CD8-positive, alpha-beta memory T cell (primary cell): Measurements from ENCODE around the gene SLC24A3. TPM values are rescaled to one million over a fixed set of nuclear protein-coding genes. Genes with fewer than 3 reads are reported as not detected.
A peak's percentile ranks its signal among the peaks of the same experiment; 100 is the strongest.
"Not testable (repeated sequence)": the region's sequence is repeated elsewhere in the genome, so short reads cannot be mapped to it uniquely, and the experiment has no call there.

Experiments used
- CTCF ChIA-PET: fragments of 350-600 bp; sonication (Branson Sonifier 250); formaldehyde crosslinking; loops from one replicate; lab custom pipeline; 2021; ENCODE audit warnings: antibody characterized with exemption; lab: Charles Lee
- POLR2A ChIA-PET: fragments of 350-600 bp; sonication (Branson Sonifier 250); formaldehyde crosslinking; loops from one replicate; lab custom pipeline; 2021; ENCODE audit warnings: antibody characterized with exemption; lab: Charles Lee
- DNase-seq, 5 donors: peaks; one replicate each; pipeline versions ENCODE4 v3.0.0 to v3.0.0-alpha.2; 2020 to 2022; ENCODE audit warnings: mixed read lengths in 1 of 5
- H3K27ac ChIP-seq: one replicate; pipeline ENCODE4 v1.7.0; 2013; ENCODE audit warnings: low read depth, mild to moderate bottlenecking, low read length, moderate library complexity
- H3K27me3 ChIP-seq: 2 replicates; pipeline ENCODE4 v1.7.0; 2013; ENCODE audit warnings: low read length, mild to moderate bottlenecking; ENCODE audit not compliant: insufficient read depth, poor library complexity, severe bottlenecking
- H3K36me3 ChIP-seq: 2 replicates; pipeline ENCODE4 v1.7.0; 2013; ENCODE audit warnings: mild to moderate bottlenecking, low read length, moderate library complexity; ENCODE audit not compliant: insufficient read depth
- H3K4me1 ChIP-seq: 2 replicates; pipeline ENCODE4 v1.7.0; 2013; ENCODE audit warnings: mild to moderate bottlenecking, low read length, moderate library complexity; ENCODE audit not compliant: insufficient read depth
- H3K4me3 ChIP-seq: 2 replicates; pipeline ENCODE4 v1.7.0; 2013; ENCODE audit warnings: mild to moderate bottlenecking, low read length
- H3K9me3 ChIP-seq: 2 replicates; pipeline ENCODE4 v1.7.0; 2013; ENCODE audit warnings: mild to moderate bottlenecking, low read length
- H3K27ac Mint-ChIP-seq, 8 donors: one replicate each; pipeline ENCODE4 v1.8.0; 2020 to 2021; ENCODE audit warnings: mixed read lengths in 8 of 8, mild to moderate bottlenecking in 6 of 8, inconsistent platforms in 3 of 8, moderate library complexity in 3 of 8
- H3K27me3 Mint-ChIP-seq, 2 donors: one replicate each; pipeline ENCODE4 v1.8.0; 2020 to 2021; ENCODE audit warnings: mixed read lengths in 2 of 2, mild to moderate bottlenecking in 1 of 2, moderate library complexity in 1 of 2
- H3K36me3 Mint-ChIP-seq, 3 donors: one replicate each; pipeline ENCODE4 v1.8.0; 2020 to 2021; ENCODE audit warnings: mixed read lengths in 3 of 3, inconsistent platforms in 1 of 3, mild to moderate bottlenecking in 1 of 3
- H3K4me1 Mint-ChIP-seq, 3 donors: one replicate each; pipeline ENCODE4 v1.8.0; 2020 to 2021; ENCODE audit warnings: mixed read lengths in 3 of 3, inconsistent platforms in 1 of 3, mild to moderate bottlenecking in 1 of 3
- H3K4me3 Mint-ChIP-seq, 7 donors: one replicate each; pipeline ENCODE4 v1.8.0; 2020 to 2021; ENCODE audit warnings: mixed read lengths in 7 of 7, mild to moderate bottlenecking in 6 of 7, moderate library complexity in 4 of 7, inconsistent platforms in 2 of 7
- H3K9me3 Mint-ChIP-seq, 5 donors: one replicate each; pipeline ENCODE4 v1.8.0; 2020 to 2022; ENCODE audit warnings: mixed read lengths in 5 of 5, mild to moderate bottlenecking in 3 of 5, moderate library complexity in 2 of 5, inconsistent platforms in 1 of 5
- polyA plus RNA-seq: library from polyadenylated mRNA; unstranded; fragments of 300-500 nt; fragmentation: Illumina TruSeq; gene quantifications from one replicate; pipeline ENCODE4 v1.2.3, GENCODE V29; 2021
- total RNA-seq, 2 experiments: library from RNA; stranded (reverse); gene quantifications; one replicate each; pipeline ENCODE4 v1.2.3, GENCODE V29; 2021

Gene SLC24A3
- total and polyA plus RNA-seq, 3 experiments from 2014 or later, result not detected

DNA sequence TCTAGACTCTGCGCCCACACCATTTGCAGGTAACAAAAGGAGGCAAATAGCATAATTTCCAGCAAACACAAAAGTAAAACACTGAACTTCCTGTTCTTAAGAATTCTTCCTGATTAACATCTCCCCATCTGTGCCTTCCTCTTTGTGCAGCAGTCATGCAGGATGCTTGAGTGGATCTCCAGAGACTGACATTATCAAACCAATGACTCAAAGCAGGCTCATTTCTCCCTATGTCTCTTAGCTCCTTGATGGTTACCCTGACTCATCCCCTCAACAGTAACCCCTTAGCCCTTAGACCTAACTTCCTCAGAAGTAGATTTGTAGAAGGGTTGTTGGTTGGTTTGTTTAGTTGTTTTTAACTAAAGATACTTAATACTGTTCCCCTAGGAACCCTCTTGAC is 408.6 kb downstream of the SLC24A3 start:
- POLR2A ChIA-PET, result no interaction called here
- no peaks in the 10 kb centered on the region for H3K4me1 Mint-ChIP-seq

DNA sequence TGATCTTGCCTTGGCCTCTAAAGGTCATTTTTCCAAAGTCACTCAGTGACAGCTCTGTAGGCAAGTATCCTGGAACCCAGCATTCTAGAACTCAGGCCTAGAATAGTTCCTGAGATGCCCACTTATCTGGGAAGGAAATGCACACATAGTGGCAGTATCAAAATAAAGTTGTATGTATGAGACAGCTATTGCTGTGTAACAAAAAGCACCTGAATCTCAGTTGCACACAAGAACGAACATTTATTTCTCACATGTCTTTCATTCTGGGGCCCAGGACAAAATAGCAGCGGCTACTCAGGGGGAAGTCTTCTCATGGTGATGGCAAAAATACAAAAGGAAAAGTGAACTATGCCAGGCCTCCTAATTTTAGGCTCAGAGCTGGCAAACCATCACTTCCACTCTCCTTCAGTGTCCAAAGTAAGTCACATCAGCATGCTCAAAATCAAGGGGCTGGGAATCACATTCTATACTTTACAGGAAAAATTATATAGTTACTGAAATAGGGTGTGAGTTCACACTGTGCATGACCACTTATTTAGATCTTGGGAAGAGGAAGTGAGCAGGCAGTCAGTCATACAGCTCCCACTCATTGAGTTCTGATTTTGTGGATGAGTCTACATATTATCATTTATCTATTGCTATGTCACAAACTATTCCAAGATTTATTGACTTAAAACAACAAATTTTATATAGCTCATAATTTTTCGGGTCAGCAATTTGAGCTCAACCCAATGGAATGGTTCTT is 412.0 kb downstream of the SLC24A3 start:
- Mint-ChIP-seq H3K27ac (no peak overlapping the region), H3K9me3 (peaks cover 0 to 5% (median 2%) of the 10 kb centered on the region in 5 donors), H3K4me1 (no peaks in the 10 kb centered on the region), H3K27me3 (peaks cover 4 to 15% of the 10 kb centered on the region in 2 donors), H3K36me3 (no peaks in the 10 kb centered on the region), H3K4me3 (no peak overlapping the region)
- H3K4me1 ChIP-seq, result no peaks in the 10 kb centered on the region
- H3K27ac ChIP-seq, result no peak overlapping the region
- no peaks in the 10 kb centered on the region for H3K36me3 ChIP-seq
- H3K27me3 ChIP-seq, result no peaks in the 10 kb centered on the region
- no peaks in the 10 kb centered on the region for H3K9me3 ChIP-seq
- DNase-seq, result no peak
- POLR2A ChIA-PET, result no interaction called here
- H3K4me3 ChIP-seq, result no peak overlapping the region
- CTCF ChIA-PET, result no interaction called here

More for the DNA sequence above, 408.6 kb downstream of the SLC24A3 start:
- no peak overlapping the region for H3K4me3 ChIP-seq
- DNase-seq, result no peak
- H3K9me3 ChIP-seq, result no peaks in the 10 kb centered on the region
- H3K36me3 ChIP-seq, result no peaks in the 10 kb centered on the region
- no peak overlapping the region for H3K4me3 Mint-ChIP-seq
- H3K27me3 ChIP-seq, result no peaks in the 10 kb centered on the region
- H3K9me3 Mint-ChIP-seq, result peaks cover 0 to 5% (median 0%) of the 10 kb centered on the region in 5 donors
- no peak overlapping the region for H3K27ac Mint-ChIP-seq
- no peaks in the 10 kb centered on the region for H3K4me1 ChIP-seq
- peaks cover 9 to 12% of the 10 kb centered on the region in 2 donors for H3K27me3 Mint-ChIP-seq
- H3K36me3 Mint-ChIP-seq, result no peaks in the 10 kb centered on the region
- CTCF ChIA-PET, result no interaction called here
- H3K27ac ChIP-seq, result no peak overlapping the region

DNA sequence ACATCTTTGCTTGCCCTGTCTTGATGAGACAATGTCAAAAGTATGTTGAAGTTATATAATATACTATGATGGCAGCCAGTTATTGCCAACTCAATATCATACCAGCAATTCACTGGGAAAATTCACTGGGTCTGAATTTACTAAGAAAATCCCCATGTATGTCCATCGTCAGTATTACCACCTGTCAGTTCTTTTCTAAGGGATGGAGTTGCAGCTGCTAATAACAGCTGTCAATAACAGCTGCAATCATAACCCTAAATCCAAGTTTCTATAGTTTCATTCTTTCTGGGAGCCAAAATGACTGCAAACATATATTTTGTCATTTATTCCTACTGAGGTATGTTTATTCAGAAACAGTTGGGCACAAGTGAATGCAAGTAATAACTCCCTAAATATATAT is 413.0 kb downstream of the SLC24A3 start:
- Histone ChIP-seq H3K27ac (no peak overlapping the region), H3K4me3 (no peak overlapping the region), H3K36me3 (no peaks in the 10 kb centered on the region), H3K27me3 (no peaks in the 10 kb centered on the region), H3K9me3 (no peaks in the 10 kb centered on the region), H3K4me1 (no peaks in the 10 kb centered on the region)
- peaks cover 2 to 15% of the 10 kb centered on the region in 2 donors for H3K27me3 Mint-ChIP-seq
- H3K27ac Mint-ChIP-seq, result no peak overlapping the region
- peaks cover 0 to 5% (median 2%) of the 10 kb centered on the region in 5 donors for H3K9me3 Mint-ChIP-seq
- H3K4me3 Mint-ChIP-seq, result no peak overlapping the region
- H3K4me1 Mint-ChIP-seq, result no peaks in the 10 kb centered on the region
- no peak for DNase-seq
- H3K36me3 Mint-ChIP-seq, result no peaks in the 10 kb centered on the region
- ChIA-PET CTCF (no interaction called here), POLR2A (no interaction called here)

DNA sequence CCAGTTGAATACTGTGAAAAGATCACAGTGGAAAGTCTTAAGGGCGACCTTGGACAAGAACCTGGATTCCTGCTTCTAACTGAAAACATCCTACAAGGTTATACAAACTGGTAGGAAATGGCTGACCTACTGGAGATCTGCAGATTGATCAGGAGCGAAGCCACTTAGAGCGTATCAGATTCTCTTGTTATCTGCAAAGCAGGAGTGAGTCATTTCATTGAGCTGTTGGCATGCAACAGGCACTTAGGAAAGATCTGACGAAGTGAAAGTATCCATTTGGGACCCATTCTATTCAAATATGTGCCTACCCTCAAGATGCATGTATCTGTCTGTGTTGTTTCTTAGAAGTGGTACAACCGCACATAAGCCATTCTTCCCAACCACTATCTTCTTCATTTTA is 414.5 kb downstream of the SLC24A3 start:
- POLR2A ChIA-PET, result no interaction called here
- Mint-ChIP-seq H3K36me3 (no peaks in the 10 kb centered on the region), H3K27me3 (peaks cover 2 to 12% of the 10 kb centered on the region in 2 donors), H3K27ac (no peak overlapping the region), H3K4me3 (no peak overlapping the region), H3K9me3 (peaks cover 0 to 5% (median 2%) of the 10 kb centered on the region in 5 donors), H3K4me1 (no peaks in the 10 kb centered on the region)
- Histone ChIP-seq H3K27ac (no peak overlapping the region), H3K4me3 (no peak overlapping the region), H3K36me3 (no peaks in the 10 kb centered on the region), H3K9me3 (no peaks in the 10 kb centered on the region), H3K4me1 (no peaks in the 10 kb centered on the region), H3K27me3 (no peaks in the 10 kb centered on the region)
- CTCF ChIA-PET, result no interaction called here
- no peak for DNase-seq

DNA sequence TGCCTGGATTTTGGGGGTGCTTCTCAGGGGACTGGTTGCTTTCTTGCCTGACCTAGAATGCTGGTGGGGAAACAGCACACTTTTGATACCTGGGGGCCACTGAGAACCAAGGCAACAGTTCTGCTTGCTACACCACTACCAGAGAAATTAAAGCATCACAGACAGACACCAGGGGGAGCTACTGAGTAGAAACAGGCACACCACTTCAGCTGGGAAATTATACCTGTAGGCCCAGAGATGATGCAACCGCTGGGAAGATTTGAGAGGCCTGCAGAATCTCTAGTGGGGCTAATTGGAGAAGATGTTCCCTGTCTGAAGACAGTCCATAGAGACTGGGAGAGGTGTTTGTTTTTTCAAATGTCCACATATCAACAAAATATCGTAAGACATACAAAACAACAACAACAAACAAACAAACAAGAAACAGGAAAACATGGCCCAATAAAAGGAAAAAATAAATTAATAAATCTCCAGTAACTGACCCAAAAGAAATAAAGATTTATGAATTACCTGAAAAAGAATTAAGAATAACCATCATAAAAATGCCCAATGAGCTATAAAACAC is 416.2 kb downstream of the SLC24A3 start:
- Histone ChIP-seq H3K9me3 (no peaks in the 10 kb centered on the region), H3K27me3 (no peaks in the 10 kb centered on the region), H3K36me3 (no peaks in the 10 kb centered on the region), H3K4me1 (no peaks in the 10 kb centered on the region), H3K27ac (no peak overlapping the region), H3K4me3 (no peak overlapping the region)
- no peak overlapping the region for H3K27ac Mint-ChIP-seq
- peaks cover 0 to 5% (median 2%) of the 10 kb centered on the region in 5 donors for H3K9me3 Mint-ChIP-seq
- peak in 1 of 5 donors; percentile 6 for DNase-seq
- no peaks in the 10 kb centered on the region for H3K36me3 Mint-ChIP-seq
- no peaks in the 10 kb centered on the region for H3K4me1 Mint-ChIP-seq
- H3K4me3 Mint-ChIP-seq, result no peak overlapping the region
- POLR2A ChIA-PET, result no interaction called here
- CTCF ChIA-PET, result interaction anchor here (1.0 kb wide), 1 partner anchor 10 kb away, joined by 3 read pairs; no protein-coding TSS in a partner anchor
- H3K27me3 Mint-ChIP-seq, result peaks cover 2 to 11% of the 10 kb centered on the region in 2 donors

DNA sequence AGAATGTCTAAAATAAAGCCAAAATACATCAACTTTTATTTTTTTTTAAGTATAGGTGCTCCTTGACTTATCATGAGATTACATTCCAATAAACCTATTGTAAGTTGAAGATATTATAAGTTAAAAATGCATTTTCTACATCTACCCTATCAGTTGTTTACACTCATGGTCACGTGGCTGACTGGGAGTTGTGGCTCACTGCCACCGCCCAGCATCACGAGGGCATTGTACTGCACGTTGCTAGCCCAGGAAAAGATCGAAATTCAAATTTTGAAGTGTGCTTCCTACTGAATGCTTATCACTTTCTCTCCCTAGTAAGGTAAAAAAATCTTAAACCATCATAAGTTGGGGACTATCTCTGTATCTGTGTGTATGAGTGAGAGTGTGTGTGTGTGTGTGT is 419.0 kb downstream of the SLC24A3 start:
- Histone ChIP-seq H3K4me1 (no peaks in the 10 kb centered on the region), H3K9me3 (no peaks in the 10 kb centered on the region), H3K27me3 (no peaks in the 10 kb centered on the region), H3K27ac (no peak overlapping the region), H3K36me3 (no peaks in the 10 kb centered on the region), H3K4me3 (no peak overlapping the region)
- no peak for DNase-seq
- peaks cover 1 to 11% of the 10 kb centered on the region in 2 donors for H3K27me3 Mint-ChIP-seq
- no peaks in the 10 kb centered on the region for H3K36me3 Mint-ChIP-seq
- H3K27ac Mint-ChIP-seq, result peak overlapping the region in 1 of 8 donors; percentile 60
- no peak overlapping the region for H3K4me3 Mint-ChIP-seq
- no peaks in the 10 kb centered on the region for H3K4me1 Mint-ChIP-seq
- peaks cover 0 to 2% (median 0%) of the 10 kb centered on the region in 5 donors for H3K9me3 Mint-ChIP-seq
- POLR2A ChIA-PET, result no interaction called here
- CTCF ChIA-PET, result no interaction called here

DNA sequence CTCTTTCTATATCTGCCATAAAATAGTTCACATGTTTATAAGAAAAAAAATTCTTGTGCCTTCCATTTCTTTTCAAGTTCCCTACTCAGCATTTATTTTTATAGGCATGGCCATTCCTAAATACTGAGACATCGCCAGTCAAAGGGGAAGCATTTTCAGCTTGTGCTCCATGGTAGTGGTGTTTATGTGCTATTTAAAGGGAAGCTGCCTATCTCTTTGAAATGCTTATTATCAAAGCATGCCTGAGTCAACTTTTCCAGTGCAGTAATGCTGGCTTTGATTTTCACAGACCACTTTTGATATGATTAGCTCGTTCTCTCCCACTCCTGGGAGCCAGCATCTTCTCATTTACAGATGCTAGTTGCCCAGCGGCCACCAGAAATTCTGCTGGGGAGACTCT is 421.5 kb downstream of the SLC24A3 start:
- Mint-ChIP-seq H3K4me1 (no peaks in the 10 kb centered on the region), H3K4me3 (no peak overlapping the region), H3K9me3 (peaks cover 0 to 2% (median 0%) of the 10 kb centered on the region in 5 donors), H3K36me3 (no peaks in the 10 kb centered on the region), H3K27ac (no peak overlapping the region), H3K27me3 (peaks cover 0 to 1% of the 10 kb centered on the region in 2 donors)
- no peak overlapping the region for H3K4me3 ChIP-seq
- ChIA-PET POLR2A (no interaction called here), CTCF (no interaction called here)
- no peaks in the 10 kb centered on the region for H3K9me3 ChIP-seq
- H3K27me3 ChIP-seq, result no peaks in the 10 kb centered on the region
- no peak overlapping the region for H3K27ac ChIP-seq
- DNase-seq, result no peak
- no peaks in the 10 kb centered on the region for H3K36me3 ChIP-seq
- no peaks in the 10 kb centered on the region for H3K4me1 ChIP-seq

DNA sequence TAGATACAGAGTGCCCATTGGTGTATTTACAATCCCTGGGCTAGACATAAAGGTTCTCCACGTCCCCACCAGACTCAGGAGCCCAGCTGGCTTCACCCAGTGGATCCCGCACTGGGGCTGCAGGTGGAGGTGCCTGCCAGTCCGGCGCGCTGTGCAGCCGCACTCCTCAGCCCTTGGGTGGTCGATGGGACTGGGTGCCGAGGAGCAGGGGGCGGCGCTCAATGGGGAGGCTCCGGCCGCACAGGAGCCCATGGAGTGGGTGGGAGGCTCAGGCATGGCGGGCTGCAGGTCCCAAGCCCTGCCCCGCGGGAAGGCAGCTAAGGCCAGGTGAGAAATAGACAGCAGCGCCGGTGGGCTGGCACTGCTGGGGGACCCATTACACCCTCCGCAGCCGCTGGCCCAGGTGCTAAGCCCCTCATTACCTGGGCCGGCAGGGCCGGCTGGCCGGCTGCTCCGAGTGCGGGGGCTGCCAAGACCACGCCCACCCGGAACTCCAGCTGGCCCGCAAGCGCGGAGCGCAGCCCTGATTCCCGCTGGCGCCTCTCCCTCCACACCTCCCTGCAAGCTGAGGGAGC is 427.1 kb downstream of the SLC24A3 start:
- POLR2A ChIA-PET, H3K27me3 ChIP-seq, H3K27me3 Mint-ChIP-seq, H3K9me3 ChIP-seq, H3K27ac Mint-ChIP-seq, CTCF ChIA-PET, H3K4me1 Mint-ChIP-seq, H3K4me3 Mint-ChIP-seq, DNase-seq, H3K36me3 ChIP-seq, H3K4me1 ChIP-seq, H3K4me3 ChIP-seq, H3K36me3 Mint-ChIP-seq, H3K9me3 Mint-ChIP-seq, H3K27ac ChIP-seq: not testable (repeated sequence)
